Activated CD8-positive, alpha-beta memory T cell treated with anti-CD3 and anti-CD28 coated beads, Interleukin-2, amount 50 U/mL, for 1 hour (primary cell): ENCODE data around the gene LRRC8C.
A peak's percentile ranks its signal among the peaks of the same experiment; 100 is the strongest.

ENCODE experiments used
- DNase-seq: peaks from one replicate; pipeline ENCODE4 v3.0.0-alpha.2; 2020; ENCODE audit errors: extremely low read depth

LRRC8C gene

DNA sequence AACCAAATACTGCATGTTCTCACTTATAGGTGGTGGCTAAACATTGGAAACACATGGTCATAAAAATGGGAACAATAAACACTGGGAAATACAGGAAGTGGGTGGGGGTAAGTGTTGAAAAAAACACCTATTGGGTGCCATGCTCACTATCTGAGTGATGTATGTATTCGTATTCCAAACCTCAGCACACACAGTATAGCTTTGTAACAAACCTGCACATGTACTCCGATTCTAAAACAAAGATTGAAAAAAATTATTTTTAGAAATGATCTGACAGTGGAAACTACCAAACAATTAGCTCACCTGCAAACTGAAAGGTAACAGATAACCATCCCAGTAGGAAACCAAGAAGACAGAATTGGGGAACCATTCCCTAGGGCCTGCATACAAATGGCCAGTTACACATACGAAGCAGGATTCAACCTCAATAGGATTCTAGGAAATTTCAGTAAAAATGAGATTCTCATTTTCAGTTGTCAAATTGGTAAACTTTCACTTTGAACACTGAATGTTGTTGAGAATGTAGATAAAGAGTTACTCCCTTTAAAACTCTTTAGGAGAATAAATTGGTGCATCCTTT lies 99.8 kb downstream of the LRRC8C start:
- no peak for DNase-seq

DNA sequence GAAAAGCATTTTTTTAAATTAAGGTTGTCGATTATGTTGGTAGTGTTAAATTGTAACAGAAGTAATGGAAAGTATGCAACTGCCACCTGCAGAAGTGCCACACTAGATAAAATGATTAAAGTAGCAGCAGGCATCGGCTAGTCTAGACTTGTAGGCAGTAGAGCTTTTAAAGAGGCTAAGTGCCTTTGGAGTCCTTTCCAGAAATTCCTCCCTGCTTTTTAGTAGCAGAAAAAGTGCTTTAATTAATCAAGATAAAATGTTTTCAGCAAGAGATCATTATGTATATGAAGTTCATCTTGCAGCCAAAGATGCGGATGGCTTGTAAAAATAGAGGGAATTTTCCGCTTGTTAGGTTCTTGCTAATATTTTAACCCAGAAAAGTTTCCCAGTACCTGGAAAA lies 100.8 kb downstream of the LRRC8C start:
- DNase-seq = no peak

DNA sequence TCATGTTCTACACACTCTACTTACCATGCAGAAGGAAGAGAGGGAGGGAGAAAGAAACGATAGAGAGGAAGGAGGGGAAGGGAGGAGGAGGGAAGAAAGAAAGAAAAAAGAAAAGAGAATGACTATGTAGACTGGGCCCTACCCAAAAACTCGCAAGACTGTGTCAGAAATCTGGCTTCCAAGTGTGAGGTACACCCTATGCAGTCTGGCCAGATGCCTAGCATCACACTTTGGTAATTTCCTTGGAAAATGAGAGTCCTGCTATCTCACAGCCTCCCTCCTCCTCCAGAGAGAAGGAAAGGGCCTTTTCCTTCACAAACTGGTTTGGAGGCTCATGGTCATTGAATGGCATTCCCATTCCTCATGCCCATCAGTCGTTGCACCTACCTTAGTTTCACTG lies 101.5 kb downstream of the LRRC8C start:
- no peak for DNase-seq

DNA sequence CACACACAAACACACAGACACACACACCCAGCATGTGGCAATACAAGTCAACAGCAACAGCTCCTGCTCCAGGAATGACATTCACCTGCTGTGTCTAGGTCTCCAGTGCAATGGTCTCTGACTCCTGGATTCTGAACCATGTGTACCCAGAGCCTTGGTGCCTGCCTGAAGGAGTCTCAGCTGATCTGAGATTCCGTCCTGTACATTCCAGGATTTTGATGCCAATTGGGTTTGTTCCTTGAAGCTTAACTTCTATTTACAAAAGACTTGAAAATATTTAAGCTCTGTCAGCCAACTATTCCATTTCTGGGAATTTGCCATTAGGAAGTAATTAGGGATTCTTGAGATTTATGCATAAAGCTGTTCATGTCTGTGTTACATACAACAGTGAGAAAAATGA lies 102.6 kb downstream of the LRRC8C start:
- DNase-seq = no peak

DNA sequence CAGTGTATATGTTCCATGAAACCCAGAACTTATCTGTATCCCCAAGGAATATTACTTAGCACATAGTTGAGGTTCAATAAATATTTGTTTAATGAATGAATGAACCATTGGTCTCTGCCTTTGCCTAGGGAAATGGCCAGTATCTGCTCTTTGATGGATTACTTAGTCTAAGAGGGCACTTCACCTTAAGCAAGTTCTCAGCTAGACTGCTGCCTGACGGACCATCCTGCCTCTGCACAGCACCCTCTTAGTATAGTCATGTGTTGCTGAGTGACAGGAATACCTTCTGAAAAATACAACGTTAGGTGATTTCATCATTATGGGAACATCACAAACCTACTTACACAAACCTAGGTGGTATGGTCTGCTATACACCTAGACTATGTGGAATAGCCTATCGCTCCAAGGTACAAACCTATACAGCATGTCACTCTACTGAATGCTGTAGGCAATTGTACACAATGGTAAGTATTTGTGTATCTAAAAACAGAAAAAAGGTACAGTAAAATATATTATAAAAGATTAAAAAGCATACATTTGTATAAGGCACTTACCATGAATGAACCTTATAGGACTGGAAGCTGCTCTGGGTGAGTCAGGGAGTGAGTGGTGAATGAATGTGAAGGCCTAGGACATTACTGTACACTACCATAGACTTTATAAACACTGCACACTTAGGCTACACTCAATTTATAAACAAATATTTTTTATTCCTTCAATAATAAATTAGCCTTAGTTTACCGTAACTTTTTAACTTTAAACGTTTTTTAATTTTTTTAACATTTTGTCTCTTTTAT lies 104.2 kb downstream of the LRRC8C start:
- DNase-seq = no peak

DNA sequence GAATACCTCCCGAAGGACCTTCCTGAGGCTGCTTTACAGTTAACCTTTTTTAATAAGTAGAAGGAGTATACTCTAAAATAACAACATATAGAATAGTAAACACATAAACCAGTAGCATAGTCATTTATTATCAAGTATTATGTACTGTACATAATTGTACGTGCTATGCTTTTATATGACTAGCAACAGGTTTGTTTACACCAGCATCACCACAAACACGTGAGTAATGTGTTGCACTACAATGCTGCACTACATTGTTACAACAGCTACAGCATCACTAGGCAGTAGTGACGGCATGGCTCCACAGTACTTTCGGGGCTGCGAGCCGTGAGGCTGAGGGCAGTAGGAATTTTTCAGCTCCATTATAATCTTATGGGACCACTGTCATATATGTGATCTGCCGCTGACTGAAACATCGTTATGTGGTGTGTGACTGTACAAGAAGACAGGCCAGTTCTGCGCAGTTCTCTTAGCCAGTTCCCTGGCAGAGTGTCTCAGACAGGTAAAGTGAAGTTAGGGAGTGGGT lies 105.1 kb downstream of the LRRC8C start:
- DNase-seq = no peak

DNA sequence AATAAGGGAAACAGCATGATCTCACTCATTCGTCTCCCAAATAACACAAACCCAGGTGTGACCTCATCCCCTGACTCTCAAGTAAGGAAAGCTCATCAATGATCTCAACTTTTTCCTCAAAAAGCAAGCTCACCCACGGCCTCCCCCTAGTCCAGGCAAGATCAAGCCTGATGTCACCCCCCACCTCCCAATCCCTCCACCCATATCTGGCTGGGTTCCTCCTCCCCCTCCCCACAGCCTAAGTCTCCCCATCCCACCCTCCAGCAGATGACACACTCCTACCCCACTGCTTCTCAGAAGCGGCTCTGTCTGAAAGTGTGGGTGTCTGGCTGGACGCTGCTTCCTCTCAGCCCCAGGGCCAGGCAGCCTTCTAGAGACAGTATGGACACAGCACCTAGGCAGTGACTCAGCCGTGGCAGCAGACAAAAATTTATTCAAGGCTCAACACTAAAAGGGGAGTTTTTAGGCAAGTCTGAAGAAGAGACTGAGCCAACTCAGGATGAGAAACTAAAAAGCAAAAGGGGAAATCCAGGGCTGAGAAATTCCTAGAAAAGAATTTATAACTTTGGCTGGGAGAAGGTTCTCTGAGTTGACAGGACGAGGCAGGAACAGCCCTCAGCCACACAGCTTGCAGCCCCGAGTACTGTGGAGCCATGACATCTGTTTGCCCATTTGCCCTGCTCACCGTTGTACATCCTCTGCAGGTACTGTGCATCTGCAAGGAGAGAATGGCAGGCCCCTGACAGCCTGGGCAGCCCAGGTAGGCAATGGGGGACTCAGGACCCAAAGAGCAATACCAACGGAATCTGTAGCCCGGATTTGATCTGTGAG lies 106.3 kb downstream of the LRRC8C start:
- DNase-seq = no peak

DNA sequence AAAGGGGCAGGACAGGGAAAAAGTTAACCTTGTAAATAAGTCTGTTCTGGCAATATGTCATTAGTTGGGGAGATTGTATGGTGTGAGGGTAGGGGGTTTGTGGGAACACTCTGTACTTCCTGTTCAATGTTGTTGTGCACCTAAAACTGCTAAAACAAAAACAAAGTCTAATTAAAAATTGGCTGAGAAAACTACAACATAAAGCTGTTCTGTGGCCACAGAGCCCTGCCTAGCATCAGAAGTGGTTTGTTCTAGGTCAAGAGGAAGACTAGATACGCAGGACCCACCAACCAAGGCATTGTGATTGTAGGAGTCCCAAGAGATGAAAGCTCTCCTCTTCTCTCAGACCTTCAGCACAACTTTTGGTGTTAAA lies 106.9 kb downstream of the LRRC8C start:
- no peak for DNase-seq

DNA sequence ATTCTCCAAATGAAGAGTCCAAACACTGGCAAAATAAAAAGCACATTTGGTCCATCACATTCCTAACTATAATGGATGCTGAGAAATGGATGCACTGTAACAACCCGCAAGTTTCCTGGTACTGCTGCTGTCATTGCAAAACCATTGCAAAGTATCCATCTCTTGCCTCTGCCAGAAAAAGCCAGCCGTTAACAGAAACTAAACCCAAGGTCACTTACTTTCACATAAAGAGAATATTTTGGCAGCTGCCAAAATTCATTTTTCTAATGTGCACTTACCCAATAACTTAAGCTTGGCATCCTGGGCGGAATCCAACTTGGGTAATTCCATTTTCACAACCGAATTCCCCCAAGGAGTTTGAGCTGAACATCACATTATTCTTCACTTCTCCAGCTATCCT lies 110.9 kb downstream of the LRRC8C start:
- DNase-seq = no peak

DNA sequence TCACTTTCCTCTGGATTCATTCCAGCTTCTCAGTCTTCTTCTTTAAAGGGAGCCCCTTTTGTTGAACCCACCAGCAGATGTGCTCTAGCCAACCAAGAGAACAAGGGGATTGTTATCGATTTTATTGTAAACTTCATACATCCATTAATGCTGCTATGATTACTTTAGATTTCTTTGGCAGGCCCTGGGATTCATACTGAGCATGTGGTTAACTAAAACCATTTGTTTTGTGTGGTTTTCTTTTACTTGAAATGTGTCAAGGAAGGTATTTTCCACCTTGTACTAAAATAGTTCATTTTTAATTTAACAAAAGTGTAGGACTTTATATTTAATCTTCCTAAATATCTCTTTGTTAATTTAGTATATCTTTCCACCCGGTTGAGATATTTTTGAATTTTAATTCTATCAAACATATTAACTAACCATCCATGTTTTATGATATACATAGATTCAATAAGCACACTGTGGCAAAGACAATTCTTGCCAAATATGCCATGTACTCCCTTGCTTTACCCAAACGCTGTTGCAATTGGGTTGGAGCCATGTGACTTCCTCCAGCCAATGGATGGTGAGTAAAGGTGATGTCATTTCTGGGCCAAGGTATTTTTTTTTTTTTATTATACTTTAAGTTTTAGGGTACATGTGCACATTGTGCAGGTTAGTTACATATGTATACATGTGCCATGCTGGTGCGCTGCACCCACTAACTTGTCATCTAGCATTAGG lies 113.7 kb downstream of the LRRC8C start:
- DNase-seq = no peak

DNA sequence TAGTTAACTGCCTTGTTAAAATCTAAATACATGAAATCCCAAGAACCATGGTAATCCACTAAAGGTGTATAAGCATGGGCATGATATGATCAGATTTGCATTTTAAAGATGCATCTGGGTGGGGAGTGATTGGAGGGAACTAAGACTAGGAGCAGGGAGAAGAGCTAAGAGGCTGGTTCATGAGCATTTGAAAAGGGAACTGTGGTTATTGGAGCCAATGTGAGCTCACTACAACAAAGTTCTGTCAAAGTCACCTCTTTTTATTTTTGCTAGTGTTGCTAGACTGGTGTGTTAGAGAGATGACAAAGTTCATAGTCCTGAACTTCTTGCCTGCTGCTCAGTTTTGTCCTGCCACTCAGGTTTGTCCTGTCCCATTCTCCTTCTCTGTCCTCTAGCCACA lies 120.8 kb downstream of the LRRC8C start:
- DNase-seq = no peak

DNA sequence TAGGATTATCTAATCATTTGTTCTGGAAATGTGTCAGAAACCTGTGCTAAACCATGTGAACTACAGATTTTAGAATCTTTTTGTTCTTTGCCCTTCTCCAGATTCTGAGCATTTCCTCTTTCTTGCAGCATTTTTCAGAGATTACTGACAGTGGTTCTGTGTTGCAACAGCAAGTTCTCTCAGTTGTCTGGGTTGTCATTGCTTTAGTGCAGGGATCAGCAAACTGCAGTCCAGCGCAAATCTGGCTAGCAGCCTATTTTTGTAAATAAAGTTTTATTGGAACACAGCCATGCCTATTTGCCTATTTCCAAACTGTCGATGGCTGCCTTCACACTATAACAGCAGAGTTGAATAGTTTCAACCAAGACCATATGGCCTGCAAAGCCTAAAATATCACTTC lies 121.6 kb downstream of the LRRC8C start:
- DNase-seq = no peak

DNA sequence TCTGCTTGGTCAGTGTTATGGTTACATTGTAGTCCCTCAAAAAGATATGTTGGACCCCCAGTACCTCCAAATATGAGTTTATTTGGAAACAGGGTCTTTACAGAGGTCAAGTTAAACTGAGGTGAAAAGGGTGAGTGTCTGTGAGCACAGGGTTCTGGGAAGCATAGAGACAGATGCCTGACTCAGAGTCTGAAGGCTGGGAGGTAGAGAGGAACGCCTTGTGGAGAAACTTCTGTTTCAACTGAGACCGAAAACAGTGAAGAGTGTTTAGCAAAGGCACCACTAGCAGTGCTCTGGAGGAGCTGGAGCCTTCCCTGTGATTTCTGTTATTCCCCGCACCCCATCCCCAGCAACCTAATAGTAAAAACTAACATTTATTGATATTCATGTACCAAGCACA lies 122.7 kb downstream of the LRRC8C start:
- DNase-seq = no peak

DNA sequence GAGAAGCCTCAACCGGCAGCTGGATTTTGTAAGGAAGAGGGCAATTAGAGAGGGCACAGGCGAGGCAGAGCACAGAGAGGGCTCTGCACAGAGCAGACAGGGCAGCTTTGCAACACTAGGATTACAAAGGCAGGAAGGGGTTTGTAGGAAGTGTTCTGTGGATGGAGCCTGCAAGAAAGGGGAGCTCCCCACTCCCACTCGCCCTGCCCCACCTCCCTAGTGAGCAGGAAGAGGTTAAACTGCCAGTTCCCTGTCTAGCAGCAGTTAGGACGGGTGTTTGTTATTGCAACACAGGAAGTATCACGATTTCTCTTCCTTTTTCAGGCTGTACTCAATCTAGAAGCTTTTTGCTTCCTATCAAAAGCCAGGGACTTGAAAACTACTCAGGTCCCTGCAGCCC lies 124.6 kb downstream of the LRRC8C start:
- no peak for DNase-seq

DNA sequence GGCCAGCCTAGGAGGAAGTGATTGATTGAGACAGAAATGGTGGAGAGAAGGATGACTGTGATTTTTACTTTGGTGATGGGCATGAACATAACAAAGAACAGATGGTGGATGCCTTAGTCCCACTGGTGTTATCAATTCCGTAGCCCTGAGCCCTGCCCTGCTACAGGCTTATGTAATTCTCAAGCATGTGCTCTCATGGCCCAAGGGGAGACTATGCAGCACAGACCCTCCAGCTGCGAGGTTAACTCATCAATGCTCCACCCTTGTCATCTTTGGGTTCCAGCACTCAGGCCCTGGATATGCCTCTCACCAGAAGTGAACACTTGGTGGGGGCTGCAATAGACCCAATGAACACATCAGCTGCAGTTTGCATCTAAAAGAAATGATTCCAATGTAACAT lies 125.2 kb downstream of the LRRC8C start:
- DNase-seq = no peak

DNA sequence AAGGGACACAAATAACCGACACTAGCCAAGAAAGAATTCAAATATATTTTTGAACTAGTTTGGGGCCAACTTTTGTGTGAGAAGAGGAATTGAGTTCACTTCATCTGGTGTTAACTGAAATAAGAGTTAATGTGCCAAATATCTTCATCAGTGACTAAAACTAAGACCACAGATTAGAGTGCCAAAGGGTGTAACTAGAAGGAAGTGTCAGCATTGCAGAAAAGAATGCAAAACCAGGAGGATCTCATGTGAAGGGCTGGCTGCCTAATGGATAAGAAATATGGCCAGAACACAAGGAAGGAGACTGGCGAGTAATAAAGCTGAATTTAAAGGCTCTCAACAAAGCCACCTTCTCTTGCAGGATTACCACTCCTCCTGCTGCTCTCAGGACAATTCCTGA lies 126.1 kb downstream of the LRRC8C start:
- DNase-seq = no peak

DNA sequence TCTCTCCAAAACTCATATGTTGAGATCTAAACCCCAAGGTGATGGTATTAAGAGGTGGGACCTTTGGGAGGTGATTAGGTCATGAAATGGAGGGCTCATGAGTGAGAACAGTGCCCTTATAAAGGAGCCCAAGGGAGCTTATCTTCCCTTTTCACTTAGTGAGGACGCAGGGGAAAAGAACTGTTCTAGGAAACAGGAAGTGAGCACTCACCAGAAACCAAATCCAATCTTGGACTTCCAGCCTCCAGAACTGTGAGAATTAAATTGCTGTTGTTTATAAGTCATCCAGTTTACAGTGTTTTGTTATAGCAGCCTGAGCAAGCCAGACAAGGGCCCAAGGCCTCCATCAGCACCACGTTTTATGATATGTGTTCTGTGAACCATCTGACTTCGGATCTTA lies 127.6 kb downstream of the LRRC8C start:
- no peak for DNase-seq

DNA sequence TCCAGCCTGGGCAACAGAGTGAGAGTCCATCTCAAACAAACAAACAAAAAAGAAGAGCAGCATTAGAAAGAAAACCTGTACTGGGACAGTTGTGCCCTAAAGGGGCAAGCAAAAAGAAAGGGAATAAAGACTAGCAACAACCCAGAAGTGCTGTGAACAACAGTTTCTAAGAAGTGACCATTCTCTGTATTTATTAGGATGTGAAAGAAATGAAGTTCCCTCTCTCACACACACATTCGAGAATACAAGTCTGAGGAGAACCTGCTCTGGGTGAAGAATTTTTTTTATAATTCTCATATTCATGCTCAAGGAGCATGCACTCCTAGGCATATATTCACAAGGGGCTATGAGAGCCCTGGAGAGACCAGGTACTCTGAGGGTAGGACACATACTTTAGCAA lies 128.4 kb downstream of the LRRC8C start:
- no peak for DNase-seq

DNA sequence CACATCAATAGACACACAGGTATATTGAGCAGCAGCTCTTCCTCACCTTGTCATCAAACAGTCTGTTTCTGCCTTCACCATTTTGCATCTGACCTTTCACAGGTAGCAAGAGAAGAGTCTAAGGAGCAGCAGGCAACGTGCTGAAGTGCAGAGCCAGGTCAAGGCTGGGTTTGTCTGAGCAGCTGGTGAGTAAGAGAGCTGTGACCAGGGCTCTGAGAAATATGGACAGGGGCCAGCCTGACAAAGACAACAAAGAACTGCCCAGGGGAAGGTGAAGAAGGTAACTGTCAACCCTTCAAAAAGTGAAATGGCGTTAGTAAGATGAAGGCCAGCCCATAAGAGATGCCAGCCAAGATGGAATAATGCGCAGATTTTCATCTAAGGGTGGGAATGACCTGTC lies 129.0 kb downstream of the LRRC8C start:
- DNase-seq = no peak

DNA sequence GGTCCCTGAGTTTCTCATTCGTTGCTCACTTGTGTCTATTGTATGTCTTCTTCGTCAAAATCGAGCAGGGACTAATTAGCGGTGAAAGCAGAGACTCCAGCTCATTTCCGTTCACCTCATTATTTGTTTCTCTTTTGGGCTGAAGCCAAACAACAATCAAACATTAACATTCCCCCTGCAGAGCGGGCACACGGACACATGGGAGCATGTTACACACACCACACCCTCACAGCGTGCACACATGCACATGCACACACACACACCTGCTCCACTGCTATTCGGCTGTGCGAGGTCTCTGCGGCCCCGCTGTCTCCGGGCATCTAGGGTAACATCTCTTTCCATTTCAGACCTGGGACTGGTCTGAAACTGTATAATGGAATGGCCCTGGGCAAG lies 129.5 kb downstream of the LRRC8C start:
- DNase-seq = no peak

DNA sequence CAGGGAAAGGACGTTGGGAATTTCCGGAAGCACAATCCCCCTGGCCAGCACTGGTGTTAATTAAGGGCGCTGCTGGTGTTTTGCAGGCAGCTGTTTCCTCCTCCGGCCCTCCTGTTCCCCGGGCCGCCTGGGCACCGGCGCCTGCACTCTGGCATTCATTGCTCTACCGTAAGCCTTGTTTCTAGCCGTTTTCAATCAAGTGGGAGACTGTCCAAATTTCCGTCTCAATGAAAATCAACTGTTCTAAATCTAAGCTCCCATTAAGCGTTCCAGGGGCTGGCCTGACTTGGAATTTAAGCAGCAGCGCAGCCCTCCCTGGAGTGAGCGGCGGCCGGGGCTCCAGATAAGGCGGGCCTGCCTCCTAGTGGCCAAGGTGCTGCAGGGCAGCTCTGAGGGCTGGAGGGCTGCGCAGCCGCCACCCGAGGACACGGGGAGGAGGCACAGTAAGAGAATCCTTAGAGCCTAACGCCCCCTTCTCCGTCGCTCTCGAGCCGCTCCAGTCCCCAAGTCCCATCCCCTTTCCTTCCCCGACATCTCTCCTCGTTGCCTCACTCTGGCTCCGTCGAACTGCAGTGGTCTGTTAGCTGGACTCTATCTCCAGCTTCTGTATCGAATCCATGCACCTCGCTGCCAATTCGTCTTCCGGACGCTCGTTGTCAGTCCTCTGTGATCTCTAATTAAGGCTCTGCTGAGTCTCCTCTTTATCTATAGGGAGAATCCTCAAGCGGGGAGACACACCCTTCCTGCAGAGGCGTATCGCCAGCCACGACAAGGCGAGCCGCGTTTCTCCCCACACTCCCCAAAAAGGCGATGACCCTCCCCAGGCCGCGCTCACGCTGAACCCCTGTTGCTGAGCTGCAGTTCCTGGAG lies 130.1 kb downstream of the LRRC8C start:
- peak; percentile 71 for DNase-seq
